Measurements from ENCODE around the gene MOSPD2.

DNA sequence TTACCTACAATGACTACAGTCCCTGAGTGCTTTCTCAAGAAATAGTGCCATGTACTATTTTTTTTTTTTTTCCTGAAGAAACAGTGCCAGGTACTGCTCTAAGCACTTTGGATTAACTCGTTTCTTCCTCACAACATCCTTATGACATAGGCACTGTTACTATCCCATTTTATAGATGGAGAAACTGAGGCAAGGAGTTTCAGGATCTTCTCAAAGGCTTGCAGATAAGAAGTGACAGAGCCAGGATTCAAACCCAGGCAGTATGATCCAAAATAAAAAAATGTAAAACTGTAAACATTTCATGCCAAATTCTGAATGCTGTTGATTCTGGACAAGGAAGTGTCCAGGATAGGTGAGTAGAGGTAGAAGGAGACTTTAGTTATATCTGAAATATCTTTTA, 1.5 kb upstream of the MOSPD2 start:
- TF ChIP-seq, protein P1, sequence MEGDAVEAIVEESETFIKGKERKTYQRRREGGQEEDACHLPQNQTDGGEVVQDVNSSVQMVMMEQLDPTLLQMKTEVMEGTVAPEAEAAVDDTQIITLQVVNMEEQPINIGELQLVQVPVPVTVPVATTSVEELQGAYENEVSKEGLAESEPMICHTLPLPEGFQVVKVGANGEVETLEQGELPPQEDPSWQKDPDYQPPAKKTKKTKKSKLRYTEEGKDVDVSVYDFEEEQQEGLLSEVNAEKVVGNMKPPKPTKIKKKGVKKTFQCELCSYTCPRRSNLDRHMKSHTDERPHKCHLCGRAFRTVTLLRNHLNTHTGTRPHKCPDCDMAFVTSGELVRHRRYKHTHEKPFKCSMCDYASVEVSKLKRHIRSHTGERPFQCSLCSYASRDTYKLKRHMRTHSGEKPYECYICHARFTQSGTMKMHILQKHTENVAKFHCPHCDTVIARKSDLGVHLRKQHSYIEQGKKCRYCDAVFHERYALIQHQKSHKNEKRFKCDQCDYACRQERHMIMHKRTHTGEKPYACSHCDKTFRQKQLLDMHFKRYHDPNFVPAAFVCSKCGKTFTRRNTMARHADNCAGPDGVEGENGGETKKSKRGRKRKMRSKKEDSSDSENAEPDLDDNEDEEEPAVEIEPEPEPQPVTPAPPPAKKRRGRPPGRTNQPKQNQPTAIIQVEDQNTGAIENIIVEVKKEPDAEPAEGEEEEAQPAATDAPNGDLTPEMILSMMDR (conservative IDR thresholded peaks at IDR 0.05 in 1 of 2, IDR thresholded peaks at IDR 0.05 in 1 of 2; ENCODE audit: extremely low read depth in 1 of 2, insufficient read depth in 1 of 2, low read depth in 1 of 2, low read length in 2 of 2): no peak
- TF ChIP-seq EZH2 (IDR thresholded peaks at IDR 0.05; ENCODE audit: borderline replicate concordance, low read length): no peak
